Measurements from ENCODE around the gene KIF14. TPM values are rescaled to one million over a fixed set of nuclear protein-coding genes. Genes with fewer than 3 reads are reported as not detected.
A peak's percentile ranks its signal among the peaks of the same experiment; 100 is the strongest.
"Not testable (repeated sequence)": the region's sequence is repeated elsewhere in the genome, so short reads cannot be mapped to it uniquely, and the experiment has no call there.

The KIF14 gene
- total RNA-seq, 2 experiments from 2014 or later = 30.8 TPM

GRCh38 chr1:200524551-200524950 is 96.0 kb downstream of the KIF14 start:
- H3K27me3 Mint-ChIP-seq; DNase-seq; H3K9me3 Mint-ChIP-seq (ENCODE audit: low read depth); H3K27ac Mint-ChIP-seq; CTCF ChIA-PET; H3K4me3 Mint-ChIP-seq; H3K36me3 Mint-ChIP-seq; H3K4me1 Mint-ChIP-seq; ATAC-seq: not testable (repeated sequence)

GRCh38 chr1:200524092-200524491 is 96.5 kb downstream of the KIF14 start:
- ATAC-seq (no peak), DNase-seq (no peak)
- no peaks in the 10 kb centered on the region for H3K9me3 Mint-ChIP-seq (ENCODE audit: low read depth)
- peaks cover 5% of the 10 kb centered on the region for H3K27me3 Mint-ChIP-seq
- no peaks in the 10 kb centered on the region for H3K4me1 Mint-ChIP-seq
- no peaks in the 10 kb centered on the region for H3K36me3 Mint-ChIP-seq
- CTCF ChIA-PET = no interaction called here
- no peak overlapping the region for H3K4me3 Mint-ChIP-seq
- H3K27ac Mint-ChIP-seq = no peak overlapping the region

- no peak overlapping the region for H3K4me3 Mint-ChIP-seq
- ATAC-seq (no peak), DNase-seq (no peak)
- H3K4me1 Mint-ChIP-seq = no peaks in the 10 kb centered on the region
- H3K9me3 Mint-ChIP-seq (ENCODE audit: low read depth) = no peaks in the 10 kb centered on the region
- no peak overlapping the region for H3K27ac Mint-ChIP-seq
- peaks cover 5% of the 10 kb centered on the region for H3K27me3 Mint-ChIP-seq
- CTCF ChIA-PET = interaction anchor here (0.7 kb wide), 1 partner anchor 383 kb away, joined by 3 read pairs; no protein-coding TSS in a partner anchor
- H3K36me3 Mint-ChIP-seq = no peaks in the 10 kb centered on the region
Observed at GRCh38 chr1:200520735-200521134, 99.8 kb downstream of the KIF14 start.

- H3K9me3 Mint-ChIP-seq (ENCODE audit: low read depth) = no peaks in the 10 kb centered on the region
- no peaks in the 10 kb centered on the region for H3K36me3 Mint-ChIP-seq
- DNase-seq (no peak), ATAC-seq (no peak)
- CTCF ChIA-PET = interaction anchor here (1.2 kb wide), 1 partner anchor 8 kb away, joined by 3 read pairs; no protein-coding TSS in a partner anchor
- peaks cover 16% of the 10 kb centered on the region for H3K27me3 Mint-ChIP-seq
- no peak overlapping the region for H3K4me3 Mint-ChIP-seq
- H3K4me1 Mint-ChIP-seq = no peaks in the 10 kb centered on the region
- H3K27ac Mint-ChIP-seq = no peak overlapping the region
Observed at GRCh38 chr1:200518524-200518923, 102.0 kb downstream of the KIF14 start.

DNA sequence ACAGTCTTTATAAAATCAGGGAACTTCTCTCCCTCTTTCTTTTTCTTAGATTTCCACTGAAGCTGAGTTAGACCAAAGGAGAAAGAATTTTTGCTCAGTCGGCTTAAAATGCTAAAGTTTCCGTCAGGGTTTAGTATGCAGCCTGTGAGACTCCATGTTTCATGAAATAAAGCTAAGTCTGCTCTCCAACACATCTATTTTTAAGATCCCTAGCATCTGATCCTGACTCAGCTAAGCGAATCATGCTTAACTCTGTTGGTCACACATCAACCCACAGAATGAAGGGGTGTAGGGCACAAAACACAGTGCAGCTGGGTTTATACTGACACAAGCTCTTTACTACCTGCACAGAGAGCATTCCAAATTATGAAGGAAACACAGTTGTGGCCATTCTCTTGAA is 108.4 kb downstream of the KIF14 start:
- Mint-ChIP-seq H3K36me3 (no peaks in the 10 kb centered on the region), H3K27me3 (peaks cover 47% of the 10 kb centered on the region), H3K9me3 (ENCODE audit: low read depth) (no peaks in the 10 kb centered on the region), H3K27ac (no peak overlapping the region), H3K4me1 (no peaks in the 10 kb centered on the region), H3K4me3 (no peak overlapping the region)
- CTCF ChIA-PET = interaction anchor here (1.2 kb wide), 1 partner anchor 827 kb away, joined by 3 read pairs; no protein-coding TSS in a partner anchor
- ATAC-seq = no peak
- no peak for DNase-seq

DNA sequence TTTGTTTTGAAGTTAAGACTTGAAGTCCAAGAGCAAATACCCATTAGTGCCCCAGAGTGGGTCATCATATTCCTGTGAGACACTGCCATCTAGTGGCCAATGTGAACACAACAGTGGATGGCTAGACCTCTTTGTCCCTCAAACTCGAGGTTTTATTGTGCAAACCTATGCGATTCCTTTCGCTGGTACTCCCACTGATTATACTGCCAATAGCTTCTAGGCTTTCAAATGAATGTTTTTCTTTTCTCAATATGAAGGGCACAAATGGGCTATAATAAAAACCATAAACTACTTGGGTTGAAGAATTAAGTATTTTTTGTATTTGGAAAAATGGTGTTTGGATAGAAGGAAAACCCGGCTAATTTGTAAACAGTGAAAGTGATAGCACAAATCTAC is 110.3 kb downstream of the KIF14 start:
- Mint-ChIP-seq H3K9me3 (ENCODE audit: low read depth) (no peaks in the 10 kb centered on the region), H3K4me3 (no peak overlapping the region), H3K27me3 (peaks cover 56% of the 10 kb centered on the region), H3K4me1 (no peaks in the 10 kb centered on the region), H3K36me3 (no peaks in the 10 kb centered on the region), H3K27ac (no peak overlapping the region)
- CTCF ChIA-PET = interaction anchor here (0.7 to 2.8 kb wide), 8 partner anchors 9 to 825 kb away, joined by 3 to 10 read pairs (median 4); no protein-coding TSS in a partner anchor
- DNase-seq (peak; percentile 77), ATAC-seq (peak; percentile 81)

- DNase-seq (no peak), ATAC-seq (no peak)
- CTCF ChIA-PET = interaction anchor here (0.6 to 1.0 kb wide), 2 partner anchors 16 to 17 kb away, joined by 3 read pairs; no protein-coding TSS in a partner anchor
- Mint-ChIP-seq H3K4me1 (no peaks in the 10 kb centered on the region), H3K36me3 (no peaks in the 10 kb centered on the region), H3K27ac (no peak overlapping the region), H3K4me3 (no peak overlapping the region), H3K27me3 (peaks cover 49% of the 10 kb centered on the region), H3K9me3 (ENCODE audit: low read depth) (no peaks in the 10 kb centered on the region)
Observed at GRCh38 chr1:200506471-200506870, 114.1 kb downstream of the KIF14 start.

DNA sequence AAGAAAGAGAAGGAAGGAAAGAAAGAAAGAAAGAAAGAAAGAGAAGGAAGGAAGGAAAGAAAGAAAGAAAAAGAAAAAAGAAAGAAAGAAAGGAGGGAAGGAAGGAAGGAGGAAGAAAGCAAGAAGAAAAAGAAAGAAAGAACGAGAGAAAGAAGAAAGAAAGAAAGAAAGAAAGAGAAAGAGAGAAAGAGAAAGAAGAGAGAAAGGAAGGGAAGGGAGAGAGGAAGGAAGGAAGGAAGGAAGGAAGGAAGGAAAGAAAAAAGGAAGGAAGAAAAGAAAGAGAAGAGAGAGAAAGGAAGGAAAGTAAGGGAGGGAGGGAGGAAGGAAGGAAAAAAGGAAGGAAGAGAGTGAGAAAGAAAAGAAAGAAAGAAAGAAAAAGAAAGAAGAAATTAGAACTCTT is 115.3 kb downstream of the KIF14 start:
- Mint-ChIP-seq H3K4me3 (no peak overlapping the region), H3K4me1 (no peaks in the 10 kb centered on the region), H3K36me3 (no peaks in the 10 kb centered on the region), H3K9me3 (ENCODE audit: low read depth) (no peaks in the 10 kb centered on the region), H3K27me3 (peaks cover 44% of the 10 kb centered on the region), H3K27ac (no peak overlapping the region)
- ATAC-seq = no peak
- DNase-seq = no peak
- CTCF ChIA-PET = interaction anchor here (0.9 kb wide), 1 partner anchor 12 kb away, joined by 3 read pairs; no protein-coding TSS in a partner anchor

Other genes starting within 250 kb of the KIF14 start
- 10 to 100 TPM; 11.9 to 20.6 TPM for gene ZNF281, start 210.7 kb downstream of the KIF14 start, total RNA-seq
- gene DDX59, start 49.2 kb upstream of the KIF14 start, total RNA-seq = 10 to 100 TPM; 33.6 to 35.9 TPM
- gene CAMSAP2, start 118.1 kb upstream of the KIF14 start, total RNA-seq = under 1 TPM in 1 of 2 experiments, not detected in 1; 0.35 TPM

Data from activated CD8-positive, alpha-beta memory T cell treated with anti-CD3 and anti-CD28 coated beads, Interleukin-2, amount 10 ng/mL, durations not matched to agents 7 days and 5 days (primary cell).